Measurements from ENCODE around the gene ABCC8.

GRCh38 chr11:17498058-17498457 is 21.4 kb upstream of the ABCC8 start:
- TF ChIP-seq GATA2 (IDR thresholded peaks at IDR 0.05; ENCODE audit: low read depth, low read length) (no peak), GATA3 (IDR thresholded peaks at IDR 0.05; ENCODE audit: low read depth, low read length) (no peak)
